B cell (primary cell): ENCODE data around the gene LRRC4. TPM values are rescaled to one million over a fixed set of nuclear protein-coding genes. Genes with fewer than 3 reads are reported as not detected.

Experiments used
- ATAC-seq: fragments of 200-7000 bp; cut with Tn5 transposase; one replicate; pipeline ENCODE4 v1.10.0; 2021; ENCODE audit warnings: low read depth, mild to moderate bottlenecking, moderate number of reproducible peaks, moderate library complexity
- CTCF ChIA-PET: fragments of 350-600 bp; sonication (Branson Sonifier 250); formaldehyde crosslinking; loops from one replicate; lab custom pipeline; 2021; ENCODE audit warnings: antibody characterized with exemption, inconsistent platforms; lab: Charles Lee
- POLR2A ChIA-PET: fragments of 350-600 bp; sonication (Branson Sonifier 250); formaldehyde crosslinking; loops from one replicate; lab custom pipeline; 2021; ENCODE audit warnings: antibody characterized with exemption; lab: Charles Lee
- DNase-seq: peaks from one replicate; pipeline ENCODE4 v3.0.0; 2013
- H2AFZ ChIP-seq: 2 replicates; pipeline ENCODE4 v1.6.1; 2012; ENCODE audit warnings: mild to moderate bottlenecking, low read depth, low read length; ENCODE audit not compliant: insufficient read depth, poor library complexity, severe bottlenecking
- H3K27ac ChIP-seq, 2 donors: 1 replicate in 1 of 2; 2 replicates in 1 of 2; pipeline ENCODE4 v1.5.1; 2012 to 2013; ENCODE audit warnings: low read length in 2 of 2, mild to moderate bottlenecking in 2 of 2, moderate library complexity in 1 of 2
- H3K27me3 ChIP-seq, 4 experiments: fragments of 200-600 bp in 1 of 4; sonication (generic) in 1 of 4; replicated peaks in 1 of 4; 1 replicate in 2 of 4; 2 replicates in 2 of 4; pipeline versions ENCODE4 v1.6.1 to v1.7.0; 2013 to 2016; ENCODE audit warnings: low read length in 3 of 4, mild to moderate bottlenecking in 2 of 4, mixed read lengths in 1 of 4, moderate library complexity in 1 of 4; ENCODE audit not compliant: insufficient read depth in 4 of 4, control insufficient read depth in 3 of 4; ENCODE audit errors: control extremely low read depth in 1 of 4
- H3K36me3 ChIP-seq, 2 experiments: replicated peaks in 1 of 2; 1 replicate in 1 of 2; 2 replicates in 1 of 2; pipeline versions ENCODE4 v1.6.1 to v1.7.1; 2013; ENCODE audit warnings: low read length in 1 of 2; ENCODE audit not compliant: insufficient read depth in 2 of 2, control insufficient read depth in 1 of 2; ENCODE audit errors: control extremely low read depth in 1 of 2, extremely low read depth in 1 of 2
- H3K4me1 ChIP-seq, 2 donors: fragments of 200-600 bp in 1 of 2; sonication (generic) in 1 of 2; 1 replicate in 1 of 2; 2 replicates in 1 of 2; pipeline versions ENCODE4 v1.5.1 to v1.6.1; 2013 to 2017; ENCODE audit warnings: low read length in 2 of 2; ENCODE audit not compliant: control insufficient read depth in 2 of 2, insufficient read depth in 2 of 2
- H3K4me2 ChIP-seq: replicated peaks from 2 replicates; pipeline ENCODE3; 2012; ENCODE audit warnings: mild to moderate bottlenecking, low read depth, low read length; ENCODE audit not compliant: poor library complexity, severe bottlenecking
- H3K4me3 ChIP-seq, 5 experiments: fragments of 200-600 bp in 1 of 5; sonication (generic) in 1 of 5; 1 replicate in 3 of 5; 2 replicates in 2 of 5; pipeline versions ENCODE4 v1.5.1 to v1.7.0; 2011 to 2016; ENCODE audit warnings: low read length in 4 of 5, mild to moderate bottlenecking in 4 of 5, low read depth in 2 of 5, control low read depth in 1 of 5, moderate library complexity in 1 of 5; ENCODE audit not compliant: insufficient read depth in 1 of 5; ENCODE audit errors: control extremely low read depth in 1 of 5, extremely low read depth in 1 of 5
- H3K79me2 ChIP-seq: fragments of 200-600 bp; sonication (generic); one replicate; pipeline ENCODE4 v1.6.0; 2016; ENCODE audit warnings: low read length; ENCODE audit not compliant: control insufficient read depth, insufficient read depth
- H3K9ac ChIP-seq: fragments of 200-600 bp; sonication (generic); 2 replicates; pipeline ENCODE4 v1.6.1; 2017; ENCODE audit warnings: mild to moderate bottlenecking, low read length, moderate library complexity
- H3K9me3 ChIP-seq, 3 donors: one replicate each; pipeline versions ENCODE4 v1.6.1 to v1.7.1; 2013; ENCODE audit warnings: low read length in 2 of 3; ENCODE audit not compliant: control insufficient read depth in 2 of 3, insufficient read depth in 1 of 3; ENCODE audit errors: control extremely low read depth in 1 of 3
- H4K20me1 ChIP-seq: 2 replicates; pipeline ENCODE4 v1.6.0; 2012; ENCODE audit warnings: mild to moderate bottlenecking, low read length; ENCODE audit not compliant: insufficient read depth, control insufficient read depth, poor library complexity, severe bottlenecking
- H3K27ac Mint-ChIP-seq: one replicate; pipeline ENCODE4 v1.8.0; 2021; ENCODE audit warnings: mixed read lengths
- H3K27me3 Mint-ChIP-seq: one replicate; pipeline ENCODE4 v1.8.0; 2021; ENCODE audit warnings: mixed read lengths
- H3K4me1 Mint-ChIP-seq: one replicate; pipeline ENCODE4 v1.8.0; 2021; ENCODE audit warnings: mixed read lengths
- H3K4me3 Mint-ChIP-seq: one replicate; pipeline ENCODE4 v1.8.0; 2021; ENCODE audit warnings: mixed read lengths
- H3K9me3 Mint-ChIP-seq: one replicate; pipeline ENCODE4 v1.8.0; 2022; ENCODE audit warnings: mixed read lengths; ENCODE audit not compliant: insufficient read depth
- CTCF ChIP-seq: fragments of 200-600 bp; IDR thresholded peaks from one replicate; pipeline ENCODE4 v1.8.0; 2022; ENCODE audit warnings: antibody characterized with exemption, mild to moderate bottlenecking
- EZH2 ChIP-seq: IDR thresholded peaks from 2 replicates; pipeline ENCODE4 v1.6.1; 2012; ENCODE audit warnings: borderline replicate concordance, low read depth, mild to moderate bottlenecking, moderate library complexity, low read length; ENCODE audit not compliant: insufficient read depth, poor library complexity, severe bottlenecking
- WGBS: methylation state at CpG from one replicate; pipeline ENCODE4 v1.1.5; 2013; ENCODE audit warnings: missing lambda C conversion rate; ENCODE audit not compliant: insufficient coverage; 5-methylcytosine and 5-hydroxymethylcytosine counted together
- intact Hi-C: fragments of 100-400 bp; cut with micrococcal nuclease; formaldehyde crosslinking; loops from one replicate; pipeline ENCODE4 v1.10.0; 2022
- polyA plus RNA-seq: library from polyadenylated mRNA; depleted of rRNA; stranded (reverse); fragments of >200 nt; gene quantifications from 2 replicates; pipeline ENCODE4 v1.2.3, GENCODE V29; 2012
- total RNA-seq, 2 donors: library from RNA; stranded (reverse); fragments of 120-200 nt in 1 of 2; gene quantifications; 1 replicate in 1 of 2; 2 replicates in 1 of 2; pipeline versions ENCODE4 v1.2.3 to v1.2.4, GENCODE V29; 2013 to 2022

The LRRC4 gene
- total and polyA plus RNA-seq, 2 donors (not counting 1 experiment from before 2014, with no cell fraction given) = 0.98 to 1.2 TPM

- H3K4me3 ChIP-seq = no peak overlapping the region
- no peak overlapping the region for H3K4me3 Mint-ChIP-seq
- no peak overlapping the region for H3K4me2 ChIP-seq
- ChIA-PET CTCF (no interaction called here), POLR2A (no interaction called here)
- no peaks in the 10 kb centered on the region for H3K9me3 Mint-ChIP-seq
- H3K4me1 ChIP-seq = no peaks in the 10 kb centered on the region
- peaks cover 0 to 4% of the 10 kb centered on the region in 2 experiments for H3K36me3 ChIP-seq
- no peak overlapping the region for H3K27ac ChIP-seq
- ATAC-seq (no peak), DNase-seq (no peak)
- no peaks in the 10 kb centered on the region for H3K27me3 Mint-ChIP-seq
- H3K27me3 ChIP-seq = no peaks in the 10 kb centered on the region
- H3K27ac Mint-ChIP-seq = no peak overlapping the region
- H3K9ac ChIP-seq = no peak overlapping the region
- H3K4me1 Mint-ChIP-seq = no peaks in the 10 kb centered on the region
- WGBS = 100% methylated on average over 2 of the region's 5 CpGs
- TF ChIP-seq CTCF = no peak
- no peak for TF ChIP-seq EZH2
- H3K9me3 ChIP-seq = no peaks in the 10 kb centered on the region
- peaks cover under 1% of the 10 kb centered on the region for H3K79me2 ChIP-seq
- H2AFZ ChIP-seq = no peak overlapping the region
- intact Hi-C loops = no loop called here
- H4K20me1 ChIP-seq = no peaks in the 10 kb centered on the region
Observed at GRCh38 chr7:128067983-128068382, 36.7 kb upstream of the LRRC4 start.

DNA sequence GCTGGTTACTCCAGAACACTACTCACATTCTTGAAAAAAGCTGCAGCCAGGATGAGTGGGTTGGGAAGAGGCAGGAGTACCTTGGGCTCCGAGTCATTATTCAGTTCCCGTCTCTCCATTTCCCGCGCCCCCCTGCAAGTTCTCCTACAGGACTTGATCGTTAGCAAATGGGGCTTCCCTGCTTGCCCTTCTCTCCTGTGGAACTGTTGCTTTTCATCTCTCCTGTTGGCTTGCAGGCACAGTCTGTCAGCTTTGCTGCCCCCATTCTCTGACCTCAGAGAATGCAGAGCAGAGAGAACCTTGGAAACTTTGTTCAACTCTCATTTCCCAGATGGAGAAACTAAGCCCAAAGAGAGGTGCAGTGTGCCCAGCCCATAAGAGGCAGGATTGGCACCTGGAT, 35.6 kb upstream of the LRRC4 start:
- Histone ChIP-seq H2AFZ (no peak overlapping the region), H4K20me1 (no peaks in the 10 kb centered on the region), H3K27ac (no peak overlapping the region), H3K4me1 (no peaks in the 10 kb centered on the region), H3K9ac (no peak overlapping the region), H3K36me3 (peaks cover 0 to 4% of the 10 kb centered on the region in 2 experiments), H3K27me3 (no peaks in the 10 kb centered on the region), H3K4me2 (no peak overlapping the region), H3K79me2 (peaks cover 4% of the 10 kb centered on the region), H3K9me3 (no peaks in the 10 kb centered on the region), H3K4me3 (no peak overlapping the region)
- ATAC-seq (no peak), DNase-seq (no peak)
- ChIA-PET POLR2A (no interaction called here), CTCF (no interaction called here)
- intact Hi-C loops = no loop called here
- WGBS = 90% methylated on average over 5 of the region's 5 CpGs
- Mint-ChIP-seq H3K27ac (no peak overlapping the region), H3K27me3 (no peaks in the 10 kb centered on the region), H3K4me3 (no peak overlapping the region), H3K4me1 (no peaks in the 10 kb centered on the region), H3K9me3 (no peaks in the 10 kb centered on the region)
- TF ChIP-seq CTCF = no peak
- no peak for TF ChIP-seq EZH2
